ENCODE measurements around the gene NEUROD2.

Gene NEUROD2

GRCh38 chr17:39600997-39601597, 6.6 kb downstream of the NEUROD2 start:
- TF ChIP-seq OSR1 (CRISPR knock-in tag; IDR thresholded peaks at IDR 0.05) = no peak
- no peak for ATAC-seq

- ATAC-seq = no peak
- TF ChIP-seq TOX (CRISPR knock-in tag; IDR thresholded peaks at IDR 0.05; ENCODE audit: borderline replicate concordance) = no peak
- TF ChIP-seq ZFP30 (CRISPR knock-in tag; IDR thresholded peaks at IDR 0.05) = no peak
- TF ChIP-seq ZNF565 (CRISPR knock-in tag; conservative IDR thresholded peaks at IDR 0.05; ENCODE audit: low read depth) = no peak
- TF ChIP-seq ESRRG (CRISPR knock-in tag; IDR thresholded peaks at IDR 0.05) = no peak
- no peak for TF ChIP-seq ZFP3 (CRISPR knock-in tag; IDR thresholded peaks at IDR 0.05)
- TF ChIP-seq, protein P1, sequence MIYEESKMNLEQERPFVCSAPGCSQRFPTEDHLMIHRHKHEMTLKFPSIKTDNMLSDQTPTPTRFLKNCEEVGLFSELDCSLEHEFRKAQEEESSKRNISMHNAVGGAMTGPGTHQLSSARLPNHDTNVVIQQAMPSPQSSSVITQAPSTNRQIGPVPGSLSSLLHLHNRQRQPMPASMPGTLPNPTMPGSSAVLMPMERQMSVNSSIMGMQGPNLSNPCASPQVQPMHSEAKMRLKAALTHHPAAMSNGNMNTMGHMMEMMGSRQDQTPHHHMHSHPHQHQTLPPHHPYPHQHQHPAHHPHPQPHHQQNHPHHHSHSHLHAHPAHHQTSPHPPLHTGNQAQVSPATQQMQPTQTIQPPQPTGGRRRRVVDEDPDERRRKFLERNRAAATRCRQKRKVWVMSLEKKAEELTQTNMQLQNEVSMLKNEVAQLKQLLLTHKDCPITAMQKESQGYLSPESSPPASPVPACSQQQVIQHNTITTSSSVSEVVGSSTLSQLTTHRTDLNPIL (CRISPR knock-in tag; IDR thresholded peaks at IDR 0.05; ENCODE audit: low read depth) = no peak
- TF ChIP-seq PPARA (CRISPR knock-in tag; IDR thresholded peaks at IDR 0.05; ENCODE audit: borderline replicate concordance) = no peak
- no peak for TF ChIP-seq OSR1 (CRISPR knock-in tag; IDR thresholded peaks at IDR 0.05)
- no peak for TF ChIP-seq ZC3H10 (CRISPR knock-in tag; IDR thresholded peaks at IDR 0.05)
Measured at GRCh38 chr17:39600288-39600996, 7.3 kb downstream of the NEUROD2 start.

DNA sequence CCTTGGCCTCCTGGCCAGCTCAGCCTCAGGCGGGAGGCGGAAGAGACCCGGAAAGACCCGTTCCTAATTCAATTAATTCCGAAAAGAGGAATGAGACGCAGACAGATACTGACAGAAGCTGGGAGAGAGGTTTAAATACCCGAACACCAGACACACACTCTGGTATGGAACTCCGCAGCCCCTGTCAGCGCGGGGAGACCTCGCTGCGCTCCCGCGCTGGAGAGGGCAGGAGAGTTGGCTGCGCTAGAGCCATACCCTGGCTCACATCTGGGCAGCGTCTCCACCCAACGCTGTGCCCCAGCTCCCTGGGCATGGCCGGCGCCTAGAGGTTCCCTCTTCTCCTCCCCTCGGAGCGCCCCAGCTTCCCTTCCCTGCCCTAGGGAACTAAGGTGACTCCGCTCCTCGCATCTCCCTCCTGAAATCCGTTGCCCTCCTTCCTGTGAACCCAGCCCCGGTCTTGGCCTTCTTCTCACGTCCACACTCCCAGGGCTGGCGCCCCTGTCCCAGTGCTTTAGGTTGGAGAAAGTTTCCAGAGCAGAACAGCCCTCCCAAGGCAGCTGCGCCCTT, 8.0 kb downstream of the NEUROD2 start:
- no peak for ATAC-seq

More for the DNA sequence above, 8.0 kb downstream of the NEUROD2 start:
- TF ChIP-seq RARB (CRISPR knock-in tag; IDR thresholded peaks at IDR 0.05) (no peak), CSDC2 (CRISPR knock-in tag; IDR thresholded peaks at IDR 0.05) (no peak), ISL1 (CRISPR knock-in tag; IDR thresholded peaks at IDR 0.05) (no peak), PATZ1 (CRISPR knock-in tag; IDR thresholded peaks at IDR 0.05; ENCODE audit: borderline replicate concordance) (no peak), ZNF565 (CRISPR knock-in tag; conservative IDR thresholded peaks at IDR 0.05; ENCODE audit: low read depth) (no peak), ZC3H10 (CRISPR knock-in tag; IDR thresholded peaks at IDR 0.05) (no peak), ZFP3 (CRISPR knock-in tag; IDR thresholded peaks at IDR 0.05) (no peak), ZNF8 (CRISPR knock-in tag; IDR thresholded peaks at IDR 0.05) (no peak), OSR1 (CRISPR knock-in tag; IDR thresholded peaks at IDR 0.05) (no peak), TOX (CRISPR knock-in tag; IDR thresholded peaks at IDR 0.05; ENCODE audit: borderline replicate concordance) (no peak), ESRRG (CRISPR knock-in tag; IDR thresholded peaks at IDR 0.05) (no peak), BACH2 (CRISPR knock-in tag; IDR thresholded peaks at IDR 0.05; ENCODE audit: borderline replicate concordance) (no peak), TCF4 (CRISPR knock-in tag; IDR thresholded peaks at IDR 0.05; ENCODE audit: borderline replicate concordance) (no peak), PPARA (CRISPR knock-in tag; IDR thresholded peaks at IDR 0.05; ENCODE audit: borderline replicate concordance) (no peak), GLIS3 (CRISPR knock-in tag; IDR thresholded peaks at IDR 0.05) (no peak)
- TF ChIP-seq, protein P2, sequence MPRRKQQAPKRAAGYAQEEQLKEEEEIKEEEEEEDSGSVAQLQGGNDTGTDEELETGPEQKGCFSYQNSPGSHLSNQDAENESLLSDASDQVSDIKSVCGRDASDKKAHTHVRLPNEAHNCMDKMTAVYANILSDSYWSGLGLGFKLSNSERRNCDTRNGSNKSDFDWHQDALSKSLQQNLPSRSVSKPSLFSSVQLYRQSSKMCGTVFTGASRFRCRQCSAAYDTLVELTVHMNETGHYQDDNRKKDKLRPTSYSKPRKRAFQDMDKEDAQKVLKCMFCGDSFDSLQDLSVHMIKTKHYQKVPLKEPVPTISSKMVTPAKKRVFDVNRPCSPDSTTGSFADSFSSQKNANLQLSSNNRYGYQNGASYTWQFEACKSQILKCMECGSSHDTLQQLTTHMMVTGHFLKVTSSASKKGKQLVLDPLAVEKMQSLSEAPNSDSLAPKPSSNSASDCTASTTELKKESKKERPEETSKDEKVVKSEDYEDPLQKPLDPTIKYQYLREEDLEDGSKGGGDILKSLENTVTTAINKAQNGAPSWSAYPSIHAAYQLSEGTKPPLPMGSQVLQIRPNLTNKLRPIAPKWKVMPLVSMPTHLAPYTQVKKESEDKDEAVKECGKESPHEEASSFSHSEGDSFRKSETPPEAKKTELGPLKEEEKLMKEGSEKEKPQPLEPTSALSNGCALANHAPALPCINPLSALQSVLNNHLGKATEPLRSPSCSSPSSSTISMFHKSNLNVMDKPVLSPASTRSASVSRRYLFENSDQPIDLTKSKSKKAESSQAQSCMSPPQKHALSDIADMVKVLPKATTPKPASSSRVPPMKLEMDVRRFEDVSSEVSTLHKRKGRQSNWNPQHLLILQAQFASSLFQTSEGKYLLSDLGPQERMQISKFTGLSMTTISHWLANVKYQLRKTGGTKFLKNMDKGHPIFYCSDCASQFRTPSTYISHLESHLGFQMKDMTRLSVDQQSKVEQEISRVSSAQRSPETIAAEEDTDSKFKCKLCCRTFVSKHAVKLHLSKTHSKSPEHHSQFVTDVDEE (CRISPR knock-in tag; IDR thresholded peaks at IDR 0.05) = no peak
- TF ChIP-seq, protein P3, sequence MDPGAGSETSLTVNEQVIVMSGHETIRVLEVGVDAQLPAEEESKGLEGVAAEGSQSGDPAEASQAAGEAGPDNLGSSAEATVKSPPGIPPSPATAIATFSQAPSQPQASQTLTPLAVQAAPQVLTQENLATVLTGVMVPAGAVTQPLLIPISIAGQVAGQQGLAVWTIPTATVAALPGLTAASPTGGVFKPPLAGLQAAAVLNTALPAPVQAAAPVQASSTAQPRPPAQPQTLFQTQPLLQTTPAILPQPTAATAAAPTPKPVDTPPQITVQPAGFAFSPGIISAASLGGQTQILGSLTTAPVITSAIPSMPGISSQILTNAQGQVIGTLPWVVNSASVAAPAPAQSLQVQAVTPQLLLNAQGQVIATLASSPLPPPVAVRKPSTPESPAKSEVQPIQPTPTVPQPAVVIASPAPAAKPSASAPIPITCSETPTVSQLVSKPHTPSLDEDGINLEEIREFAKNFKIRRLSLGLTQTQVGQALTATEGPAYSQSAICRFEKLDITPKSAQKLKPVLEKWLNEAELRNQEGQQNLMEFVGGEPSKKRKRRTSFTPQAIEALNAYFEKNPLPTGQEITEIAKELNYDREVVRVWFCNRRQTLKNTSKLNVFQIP (CRISPR knock-in tag; IDR thresholded peaks at IDR 0.05; ENCODE audit: borderline replicate concordance, low read depth) = no peak
- TF ChIP-seq, protein P1 (CRISPR knock-in tag; IDR thresholded peaks at IDR 0.05; ENCODE audit: low read depth) = no peak
